Measurements from ENCODE around the gene NBPF20.
"Not testable (repeated sequence)": the region's sequence is repeated elsewhere in the genome, so short reads cannot be mapped to it uniquely, and the experiment has no call there.

NBPF20 gene

DNA sequence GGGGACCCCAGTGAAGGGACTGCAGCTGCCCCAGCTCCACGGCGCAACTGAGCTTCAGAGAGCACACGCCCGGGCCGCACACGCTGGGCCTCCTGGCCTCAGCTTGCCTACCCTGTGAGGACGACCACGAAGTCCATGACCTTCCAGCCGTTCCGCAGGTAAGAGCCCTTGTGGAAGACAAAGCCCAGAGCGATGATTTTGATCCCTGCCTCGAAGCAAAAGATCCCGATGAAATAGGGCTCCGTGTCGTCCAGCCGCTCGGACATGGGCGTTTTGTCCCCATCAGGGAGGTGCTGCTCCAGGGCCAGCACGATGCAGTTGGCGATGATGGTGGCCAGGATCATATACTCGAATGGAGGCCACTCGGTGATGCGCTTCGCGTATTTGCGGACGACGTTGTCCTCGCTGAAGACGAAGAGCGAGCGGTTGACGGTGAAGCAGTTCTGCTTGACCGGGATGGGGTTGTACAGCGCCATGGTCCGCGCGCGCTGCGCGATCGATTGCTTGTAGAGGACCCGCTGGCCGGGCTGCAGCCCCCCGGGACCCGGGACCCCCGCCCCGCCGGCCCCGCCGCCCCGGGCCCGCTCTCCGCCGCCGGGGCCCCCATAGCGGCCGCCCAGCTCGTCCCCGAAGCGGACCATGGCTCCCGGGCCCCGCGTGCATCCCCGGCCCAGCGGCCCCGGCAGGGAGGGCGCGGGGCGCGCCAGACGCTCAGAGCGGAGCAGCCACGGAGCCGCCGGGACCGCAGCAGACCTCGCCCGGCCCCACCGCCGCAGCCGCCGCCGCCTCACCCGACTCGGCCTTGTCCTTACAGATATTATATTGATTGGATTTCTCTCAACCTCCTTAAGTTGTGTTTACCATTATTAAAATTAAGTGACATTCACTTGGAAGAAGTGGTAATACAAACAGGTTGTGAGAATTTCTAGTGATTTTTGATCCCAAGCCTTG, 28.7 kb upstream of the NBPF20 start:
- DNase-seq (ENCODE audit: low spot score in 2 of 2); H3K9me3 ChIP-seq; H3K36me3 ChIP-seq (replicated peaks); in situ Hi-C loops (cut with MboI; ENCODE audit: low sequenced_read_pairs); H3K27me3 ChIP-seq (ENCODE audit: low read depth); H3K4me1 ChIP-seq; H3K4me3 ChIP-seq: not testable (repeated sequence)

DNA sequence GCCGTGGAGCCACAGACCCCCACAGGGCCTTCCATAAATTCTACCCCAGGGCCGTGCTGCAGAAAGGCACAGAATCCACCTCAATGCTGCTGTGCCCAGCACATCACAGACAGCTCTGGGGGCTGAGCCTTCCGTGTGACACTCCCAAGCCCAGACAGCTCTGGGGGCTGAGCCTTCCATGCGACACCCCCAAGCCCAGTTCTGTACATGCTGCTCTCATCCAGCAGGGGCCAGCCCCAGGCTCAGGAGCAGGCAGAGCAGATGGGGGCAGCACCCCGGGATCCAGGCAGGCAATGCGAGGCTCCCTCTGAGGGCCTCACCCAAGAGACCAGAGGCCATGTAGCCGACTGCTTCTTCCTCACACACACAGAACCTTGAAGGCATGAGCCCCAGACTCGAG, 27.1 kb upstream of the NBPF20 start:
- H3K9me3 ChIP-seq; H3K4me1 ChIP-seq; H3K27me3 ChIP-seq (ENCODE audit: low read depth); H3K4me3 ChIP-seq; DNase-seq (ENCODE audit: low spot score in 2 of 2); in situ Hi-C loops (cut with MboI; ENCODE audit: low sequenced_read_pairs); H3K36me3 ChIP-seq (replicated peaks): not testable (repeated sequence)

DNA sequence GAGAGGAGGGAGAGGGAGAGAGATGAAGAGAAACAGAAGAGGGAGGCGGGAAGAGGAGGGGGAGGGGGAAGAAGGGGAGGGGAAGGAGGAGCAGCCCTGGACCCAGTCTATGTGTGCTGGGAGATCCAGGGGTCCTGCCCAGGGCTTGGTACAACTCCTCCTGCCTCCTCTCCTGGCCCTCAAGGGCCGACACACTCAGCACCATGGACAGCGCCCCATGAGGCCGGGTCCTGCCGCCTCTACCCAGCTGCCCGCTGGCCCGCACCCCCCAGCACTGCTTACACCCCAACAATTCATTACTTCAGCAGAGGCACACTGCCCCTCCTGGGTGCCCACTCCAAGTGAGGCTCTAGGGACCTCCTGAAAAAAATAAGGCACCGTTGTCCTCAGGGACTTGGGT, 26.5 kb upstream of the NBPF20 start:
- H3K4me3 ChIP-seq; H3K9me3 ChIP-seq; H3K27me3 ChIP-seq (ENCODE audit: low read depth); in situ Hi-C loops (cut with MboI; ENCODE audit: low sequenced_read_pairs); H3K4me1 ChIP-seq; H3K36me3 ChIP-seq (replicated peaks): not testable (repeated sequence)
- peak in 1 of 2 experiments; percentile 66 for DNase-seq (ENCODE audit: low spot score in 2 of 2)

DNA sequence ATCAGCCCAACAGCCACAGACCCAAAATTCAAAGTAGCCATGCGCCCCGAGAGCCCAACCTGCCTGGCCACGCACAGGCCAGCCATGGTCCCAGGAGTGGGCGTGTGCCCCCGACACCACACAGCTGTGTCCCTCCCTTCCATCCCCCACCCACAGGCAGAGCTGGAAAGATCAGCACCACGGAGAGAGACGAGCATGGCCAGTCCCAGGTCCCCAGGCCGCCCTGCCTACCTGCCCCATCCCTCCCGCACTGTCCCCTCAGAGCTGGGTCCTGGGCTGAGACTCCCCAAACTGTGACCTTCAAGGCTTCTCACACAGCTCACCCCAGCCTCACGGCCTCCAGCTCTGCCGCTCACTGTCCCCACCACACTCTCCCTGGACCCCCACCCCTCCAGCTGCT, 19.8 kb upstream of the NBPF20 start:
- in situ Hi-C loops (cut with MboI; ENCODE audit: low sequenced_read_pairs); H3K4me1 ChIP-seq; H3K9me3 ChIP-seq; DNase-seq (ENCODE audit: low spot score in 2 of 2); H3K36me3 ChIP-seq (replicated peaks); H3K4me3 ChIP-seq; H3K27me3 ChIP-seq (ENCODE audit: low read depth): not testable (repeated sequence)

DNA sequence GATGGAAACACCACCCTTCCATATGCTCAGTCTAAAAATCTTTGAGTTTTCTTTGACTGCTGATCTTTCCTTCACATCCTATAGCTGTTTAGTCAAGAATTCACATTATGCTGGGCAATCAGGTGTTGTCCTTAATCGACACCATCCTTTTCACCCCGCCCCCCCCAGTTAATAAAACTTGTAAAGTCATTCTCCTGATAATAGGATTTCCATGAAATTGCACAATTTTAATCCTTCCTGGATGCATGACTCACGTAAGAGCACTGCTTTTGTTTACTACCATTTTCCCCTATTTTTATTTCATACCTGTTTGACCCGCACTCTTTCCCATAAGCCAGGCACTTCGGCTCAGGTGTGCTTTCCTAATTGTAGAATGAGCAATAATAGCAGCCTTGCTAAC, 16.9 kb upstream of the NBPF20 start:
- in situ Hi-C loops (cut with MboI; ENCODE audit: low sequenced_read_pairs); H3K4me3 ChIP-seq; H3K27me3 ChIP-seq (ENCODE audit: low read depth); H3K9me3 ChIP-seq; H3K36me3 ChIP-seq (replicated peaks); DNase-seq (ENCODE audit: low spot score in 2 of 2); H3K4me1 ChIP-seq: not testable (repeated sequence)

DNA sequence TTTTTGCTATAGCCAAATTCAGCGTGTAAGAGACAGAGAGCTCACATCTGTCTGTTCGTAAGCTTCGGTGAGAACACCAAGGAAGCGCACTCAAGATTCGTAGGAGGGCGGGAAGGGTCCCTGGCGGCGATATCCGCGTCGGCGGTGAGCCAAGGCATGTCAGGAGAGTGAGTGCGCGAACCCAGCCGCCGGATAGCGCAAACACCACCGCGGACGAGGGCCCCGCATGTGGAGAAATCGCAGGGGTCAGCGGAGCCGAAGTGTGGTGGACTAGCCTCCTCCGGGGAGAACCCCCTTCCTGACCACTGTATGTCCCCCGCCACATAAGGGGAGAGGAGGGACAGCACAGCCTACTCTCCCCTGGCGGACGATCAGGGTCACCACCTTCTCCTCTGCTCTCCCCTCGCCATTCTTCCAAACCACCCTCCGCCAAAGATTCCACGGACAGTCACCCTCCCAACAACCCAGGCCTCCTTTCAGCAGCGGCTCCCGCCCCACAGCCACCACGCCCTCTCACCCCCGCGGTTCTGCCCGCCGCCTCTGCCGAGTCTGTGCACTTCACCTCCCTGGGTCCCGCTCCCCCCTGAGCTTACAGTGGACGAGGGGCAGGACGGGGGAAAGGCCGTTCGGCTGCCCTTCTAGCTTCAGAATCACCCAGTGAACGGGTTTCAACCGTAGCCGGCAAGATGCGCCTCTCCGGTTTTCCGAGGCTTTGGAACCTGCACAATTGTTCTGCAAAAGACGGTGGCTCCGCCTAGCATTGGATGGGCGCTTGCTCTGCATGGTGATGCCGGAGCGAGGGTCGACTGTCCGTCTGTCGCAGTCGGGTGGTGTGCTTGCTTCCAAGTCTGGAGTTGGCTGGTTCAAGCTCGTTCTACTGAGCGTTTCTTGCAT, 6.2 kb upstream of the NBPF20 start:
- H3K27me3 ChIP-seq (ENCODE audit: low read depth); H3K4me3 ChIP-seq; H3K4me1 ChIP-seq; DNase-seq (ENCODE audit: low spot score in 2 of 2); H3K36me3 ChIP-seq (replicated peaks); H3K9me3 ChIP-seq; in situ Hi-C loops (cut with MboI; ENCODE audit: low sequenced_read_pairs): not testable (repeated sequence)

DNA sequence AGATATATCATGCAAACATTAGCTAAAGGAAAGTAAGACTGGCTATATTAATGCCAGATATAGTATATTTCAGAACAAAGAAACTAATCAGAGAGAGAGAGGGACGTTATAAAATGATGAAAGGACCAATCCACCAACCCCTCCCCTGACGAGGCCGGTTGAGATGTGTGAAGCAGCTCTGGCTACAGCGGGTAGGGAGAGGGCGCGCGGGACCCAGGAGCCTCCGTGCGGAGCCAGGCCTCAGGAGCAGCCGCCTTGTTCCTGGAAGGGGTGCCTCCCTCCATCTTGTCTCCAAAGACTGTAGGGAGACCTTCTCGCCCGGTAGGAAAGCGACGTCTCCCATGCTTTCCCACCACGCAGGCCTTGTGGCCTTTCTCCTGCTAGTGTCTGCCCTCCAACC, 5.4 kb upstream of the NBPF20 start:
- in situ Hi-C loops (cut with MboI; ENCODE audit: low sequenced_read_pairs); H3K4me1 ChIP-seq; H3K9me3 ChIP-seq; H3K4me3 ChIP-seq; H3K27me3 ChIP-seq (ENCODE audit: low read depth); H3K36me3 ChIP-seq (replicated peaks); DNase-seq (ENCODE audit: low spot score in 2 of 2): not testable (repeated sequence)

DNA sequence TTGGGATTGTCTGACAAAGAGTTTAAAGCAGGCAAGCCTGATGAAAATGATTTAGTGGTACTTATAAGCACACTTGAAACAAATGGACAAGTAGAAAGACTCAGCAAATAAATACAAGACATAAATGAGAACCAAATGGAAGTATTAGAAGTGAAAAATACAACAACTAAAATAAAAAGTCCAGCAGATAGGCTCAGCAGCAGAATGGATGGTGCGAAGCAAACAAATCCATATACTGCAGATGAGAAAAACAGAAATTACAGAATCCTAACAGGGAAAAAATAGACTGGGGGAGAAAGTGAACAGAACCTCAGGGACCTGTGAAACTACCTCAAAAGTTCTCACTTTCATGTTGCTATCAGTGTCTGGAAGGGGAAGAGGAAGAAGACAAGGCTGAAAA, 3.9 kb upstream of the NBPF20 start:
- H3K27me3 ChIP-seq (ENCODE audit: low read depth); in situ Hi-C loops (cut with MboI; ENCODE audit: low sequenced_read_pairs); H3K36me3 ChIP-seq (replicated peaks); H3K4me1 ChIP-seq; H3K4me3 ChIP-seq; H3K9me3 ChIP-seq; DNase-seq (ENCODE audit: low spot score in 2 of 2): not testable (repeated sequence)

DNA sequence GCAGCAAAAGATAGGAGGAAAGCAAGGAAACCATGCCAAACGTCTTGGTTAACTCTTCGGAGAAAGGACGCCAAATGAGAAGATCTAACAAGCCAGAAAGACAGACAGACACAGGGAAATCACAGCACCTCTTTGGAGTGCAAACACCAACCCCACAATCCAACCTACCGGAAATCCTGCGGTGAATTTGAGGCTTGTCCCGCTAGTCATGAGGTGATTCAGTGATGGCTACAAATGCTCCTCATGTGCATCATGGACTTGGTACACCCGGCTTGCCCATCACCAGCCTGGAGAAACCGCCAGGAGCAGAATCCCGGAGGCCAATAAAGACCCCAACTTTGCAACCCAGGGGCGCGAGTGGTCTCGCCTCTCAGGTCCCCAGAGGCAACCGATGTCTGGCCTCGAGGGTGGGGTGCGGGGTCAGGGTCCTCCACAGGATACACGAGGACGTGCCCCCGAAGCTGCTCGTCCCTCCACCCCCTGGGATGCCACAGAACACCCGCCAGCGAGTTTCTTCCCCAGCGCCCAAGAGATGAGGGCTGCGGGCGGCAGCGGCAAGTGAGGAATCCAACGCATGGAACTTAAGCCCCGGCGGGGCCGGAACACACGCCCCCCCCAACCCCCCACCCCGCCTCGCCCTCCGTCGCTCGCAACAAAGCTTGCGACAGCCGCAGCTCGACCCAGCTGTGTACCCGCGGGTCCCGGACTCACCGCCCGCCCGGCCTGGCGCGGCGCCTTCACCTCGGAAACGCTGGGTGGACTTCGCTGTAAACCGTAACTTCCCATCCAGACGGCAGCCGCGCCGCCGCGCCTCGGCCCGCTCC, 579 bp downstream of the NBPF20 start:
- peak in 1 of 2 experiments; percentile 27 for DNase-seq (ENCODE audit: low spot score in 2 of 2)
- in situ Hi-C loops (cut with MboI; ENCODE audit: low sequenced_read_pairs) = not testable (repeated sequence)

DNA sequence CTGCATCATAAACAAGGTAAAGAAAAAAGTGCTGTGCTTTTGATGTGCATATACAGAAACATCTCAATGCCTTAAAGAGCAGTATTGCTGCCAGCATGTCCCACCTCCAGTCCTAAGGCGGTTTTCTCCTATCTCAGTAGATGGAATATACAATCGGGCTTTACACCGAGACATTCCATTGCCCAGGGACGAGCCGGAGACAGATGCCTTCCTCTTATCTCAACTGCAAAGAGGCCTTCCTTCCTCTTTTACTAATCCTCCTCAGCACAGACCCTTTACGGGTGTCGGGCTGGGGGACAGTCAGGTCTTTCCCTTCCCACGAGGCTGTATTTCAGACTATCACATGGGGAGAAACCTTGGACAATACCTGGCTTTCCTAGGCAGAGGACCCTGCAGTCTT, 10.3 kb downstream of the NBPF20 start:
- H3K4me3 ChIP-seq; DNase-seq (ENCODE audit: low spot score in 2 of 2); H3K4me1 ChIP-seq; H3K9me3 ChIP-seq; in situ Hi-C loops (cut with MboI; ENCODE audit: low sequenced_read_pairs); H3K27me3 ChIP-seq (ENCODE audit: low read depth); H3K36me3 ChIP-seq (replicated peaks): not testable (repeated sequence)

More for the DNA sequence above, 579 bp downstream of the NBPF20 start:
- H3K27me3 ChIP-seq (ENCODE audit: low read depth); H3K4me1 ChIP-seq; H3K36me3 ChIP-seq (replicated peaks); H3K9me3 ChIP-seq: not testable (repeated sequence)
- H3K4me3 ChIP-seq = peak overlapping the region; percentile 78

DNA sequence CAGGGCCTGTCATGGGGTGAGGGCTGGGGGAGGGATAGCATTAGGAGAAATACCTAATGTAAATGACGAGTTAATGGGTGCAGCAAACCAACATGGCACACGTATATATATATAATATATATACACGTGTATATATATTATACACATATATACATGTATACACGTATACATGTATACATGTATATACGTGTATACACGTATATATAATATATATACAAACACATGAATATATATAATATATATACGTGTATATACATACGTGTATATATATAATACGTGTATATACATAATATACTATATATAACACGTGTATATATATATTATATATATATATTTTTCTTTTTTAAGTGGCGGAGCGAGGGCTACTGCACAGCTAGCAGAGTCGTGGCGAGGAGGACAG, 18.1 kb downstream of the NBPF20 start:
- H3K27me3 ChIP-seq (ENCODE audit: low read depth); H3K4me1 ChIP-seq; H3K9me3 ChIP-seq; in situ Hi-C loops (cut with MboI; ENCODE audit: low sequenced_read_pairs); H3K36me3 ChIP-seq (replicated peaks); DNase-seq (ENCODE audit: low spot score in 2 of 2); H3K4me3 ChIP-seq: not testable (repeated sequence)

DNA sequence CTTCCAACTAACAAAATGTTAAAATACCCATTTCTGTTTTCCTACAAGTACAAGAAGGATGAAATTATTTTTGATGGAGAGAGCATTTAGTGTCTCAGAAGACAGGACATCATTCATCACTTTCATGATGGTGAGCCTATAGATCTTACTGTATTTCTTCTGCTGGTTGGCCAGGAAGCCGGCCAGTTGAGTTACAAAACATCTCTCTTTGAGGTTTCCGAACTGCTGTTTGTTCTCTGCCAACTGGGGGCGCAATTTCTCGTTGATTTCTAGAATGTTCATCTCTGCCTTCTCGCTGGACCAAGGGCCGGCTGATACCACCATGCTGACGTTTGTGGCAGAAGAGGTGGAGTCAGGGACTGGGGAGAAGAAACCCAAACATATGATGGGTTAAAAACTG, 20.5 kb downstream of the NBPF20 start:
- H3K4me3 ChIP-seq; H3K27me3 ChIP-seq (ENCODE audit: low read depth); in situ Hi-C loops (cut with MboI; ENCODE audit: low sequenced_read_pairs); DNase-seq (ENCODE audit: low spot score in 2 of 2); H3K4me1 ChIP-seq; H3K36me3 ChIP-seq (replicated peaks); H3K9me3 ChIP-seq: not testable (repeated sequence)

DNA sequence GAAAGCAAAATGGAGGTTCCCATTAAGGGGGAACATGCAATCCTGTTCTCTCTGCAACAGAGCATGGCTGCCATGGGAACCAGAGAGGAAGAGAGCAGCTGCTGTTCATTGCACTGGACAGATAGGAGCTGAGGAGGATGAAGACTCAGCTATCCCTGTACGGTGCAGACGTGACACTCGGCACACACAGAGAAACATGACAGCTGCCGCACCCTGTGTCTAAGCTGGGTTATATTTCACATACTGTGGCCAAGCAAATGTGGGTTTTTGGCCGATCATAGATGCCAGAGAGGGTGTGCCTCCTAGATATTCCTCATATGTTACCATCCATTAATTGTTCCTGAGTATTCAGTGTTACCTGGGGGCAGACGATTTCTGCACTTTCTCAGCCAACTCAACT, 24.7 kb downstream of the NBPF20 start:
- in situ Hi-C loops (cut with MboI; ENCODE audit: low sequenced_read_pairs) = not testable (repeated sequence)

More for the DNA sequence above, 24.7 kb downstream of the NBPF20 start:
- H3K4me3 ChIP-seq; H3K9me3 ChIP-seq; H3K4me1 ChIP-seq; H3K36me3 ChIP-seq (replicated peaks); DNase-seq (ENCODE audit: low spot score in 2 of 2); H3K27me3 ChIP-seq (ENCODE audit: low read depth): not testable (repeated sequence)
